Measurements from ENCODE around the gene GNPDA1. TPM values are rescaled to one million over a fixed set of nuclear protein-coding genes. Genes with fewer than 3 reads are reported as not detected.
A peak's percentile ranks its signal among the peaks of the same experiment; 100 is the strongest.

Gene GNPDA1
- total RNA-seq, 2 experiments from 2014 or later: 55.8 to 56.6 TPM

- ChIA-PET CTCF (interaction anchor here (0.6 to 15.1 kb wide), 10 partner anchors 9 to 138 kb away, joined by 3 to 197 read pairs (median 5); no protein-coding TSS in a partner anchor), POLR2A (interaction anchor here (0.6 to 1.5 kb wide), 7 partner anchors 9 to 112 kb away, joined by 3 to 14 read pairs (median 4); partner anchors contain the start of genes DELE1 and NDFIP1)
- Mint-ChIP-seq H3K4me3 (peak overlapping the region; percentile 36), H3K4me1 (ENCODE audit: low read depth) (peaks cover 45% of the 10 kb centered on the region), H3K36me3 (peaks cover 72% of the 10 kb centered on the region), H3K27ac (peak overlapping the region; percentile 96), H3K9me3 (no peaks in the 10 kb centered on the region), H3K27me3 (no peaks in the 10 kb centered on the region)
- peak; percentile 58 for DNase-seq
- intact Hi-C loops (cut with micrococcal nuclease): loop anchor here (1.0 to 10.0 kb wide), 4 partner anchors 9 to 608 kb away; partner anchors contain the start of gene NDFIP1
These were observed 6.2 kb downstream of the GNPDA1 start for GRCh38 chr5:142006363-142007236.

GRCh38 chr5:142003266-142003800, 9.5 kb downstream of the GNPDA1 start:
- Mint-ChIP-seq H3K9me3 (no peaks in the 10 kb centered on the region), H3K27me3 (no peaks in the 10 kb centered on the region), H3K27ac (no peak overlapping the region), H3K36me3 (peaks cover 66% of the 10 kb centered on the region), H3K4me3 (no peak overlapping the region), H3K4me1 (ENCODE audit: low read depth) (peaks cover 43% of the 10 kb centered on the region)
- ChIA-PET CTCF (interaction anchor here (1.0 to 1.6 kb wide), 4 partner anchors 10 to 142 kb away, joined by 3 to 7 read pairs (median 4); no protein-coding TSS in a partner anchor), POLR2A (no interaction called here)
- intact Hi-C loops (cut with micrococcal nuclease): loop anchor here (10.0 kb wide), 1 partner anchor 611 kb away; no protein-coding TSS in a partner anchor
- DNase-seq: no peak

DNA sequence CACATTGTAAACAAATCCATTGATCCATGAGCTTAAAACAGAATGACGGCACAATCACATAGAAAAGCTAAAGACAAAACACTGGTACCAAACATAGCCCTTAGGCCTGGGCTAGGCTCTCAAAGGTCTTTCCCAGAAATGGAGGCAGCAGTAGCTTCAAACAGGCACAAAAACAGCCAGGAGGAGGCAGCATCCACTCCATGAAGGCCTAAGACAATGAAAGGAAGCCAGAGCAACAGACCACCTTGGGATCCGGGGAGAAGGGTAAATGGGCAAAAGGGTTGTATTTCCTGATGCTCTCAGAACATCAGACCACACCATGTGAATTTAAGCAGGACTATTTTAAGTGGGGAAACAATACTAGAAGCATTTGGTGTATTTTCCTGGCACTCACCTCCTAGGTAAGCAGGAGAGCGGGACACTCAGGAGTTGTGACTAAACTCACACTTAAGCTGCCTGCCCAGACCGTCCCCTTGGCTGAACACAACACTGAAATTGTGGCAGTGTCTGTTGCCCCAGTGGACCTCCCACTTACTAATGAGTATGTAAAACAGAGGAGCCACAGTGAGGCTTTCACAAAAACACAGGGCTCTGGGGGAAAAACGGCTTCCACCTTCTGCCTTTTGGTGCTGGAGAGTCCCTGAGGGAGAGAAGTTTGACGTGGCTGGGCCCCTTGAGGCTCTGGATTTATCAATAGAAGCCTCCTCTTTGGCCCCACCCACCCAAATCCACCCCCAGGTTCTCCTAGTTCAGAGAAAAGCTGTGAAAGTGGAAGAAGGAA, 11.9 kb downstream of the GNPDA1 start:
- Mint-ChIP-seq H3K4me3 (no peak overlapping the region), H3K9me3 (no peaks in the 10 kb centered on the region), H3K4me1 (ENCODE audit: low read depth) (peaks cover 21% of the 10 kb centered on the region), H3K27ac (peak overlapping the region; percentile 84), H3K36me3 (peaks cover 44% of the 10 kb centered on the region), H3K27me3 (no peaks in the 10 kb centered on the region)
- POLR2A ChIA-PET: interaction anchor here (0.9 to 1.3 kb wide), 2 partner anchors 32 to 364 kb away, joined by 3 read pairs; partner anchors contain the start of genes HDAC3 and RELL2
- intact Hi-C loops (cut with micrococcal nuclease): loop anchor here (2.0 to 10.0 kb wide), 2 partner anchors 14 to 614 kb away; no protein-coding TSS in a partner anchor
- CTCF ChIA-PET: interaction anchor here (0.7 to 2.9 kb wide), 10 partner anchors 10 to 432 kb away, joined by 3 to 29 read pairs (median 4); partner anchors contain the start of gene NDFIP1
- peak; percentile 43 for DNase-seq

DNA sequence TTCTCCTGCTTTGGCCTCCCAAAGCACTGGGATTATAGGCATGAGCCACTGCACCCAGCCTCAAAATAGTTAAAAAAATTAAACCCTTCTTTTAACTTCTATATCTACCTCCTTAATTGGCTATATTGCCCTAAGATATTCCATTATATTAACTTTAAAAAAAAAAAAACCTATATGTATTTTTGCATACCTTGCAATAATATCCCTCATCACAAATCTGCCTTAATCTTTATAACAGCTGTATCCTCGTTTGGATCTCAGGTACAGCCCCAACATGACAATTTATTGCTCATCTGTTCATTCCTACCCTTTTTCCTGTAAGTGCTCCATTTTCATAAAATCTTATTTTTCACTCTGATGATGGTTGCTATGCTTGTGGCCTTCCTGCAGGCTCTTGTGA, 12.7 kb downstream of the GNPDA1 start:
- Mint-ChIP-seq H3K9me3 (no peaks in the 10 kb centered on the region), H3K4me1 (ENCODE audit: low read depth) (peaks cover 14% of the 10 kb centered on the region), H3K36me3 (peaks cover 37% of the 10 kb centered on the region), H3K27ac (peak overlapping the region; percentile 84), H3K27me3 (no peaks in the 10 kb centered on the region), H3K4me3 (no peak overlapping the region)
- POLR2A ChIA-PET: interaction anchor here (1.3 kb wide), 1 partner anchor 31 kb away, joined by 3 read pairs; no protein-coding TSS in a partner anchor
- no peak for DNase-seq
- CTCF ChIA-PET: interaction anchor here (0.7 to 2.9 kb wide), 9 partner anchors 9 to 308 kb away, joined by 3 to 29 read pairs (median 5); partner anchors contain the start of gene NDFIP1
- intact Hi-C loops (cut with micrococcal nuclease): loop anchor here (2.0 to 10.0 kb wide), 2 partner anchors 15 to 615 kb away; no protein-coding TSS in a partner anchor

- H3K27me3 Mint-ChIP-seq: no peaks in the 10 kb centered on the region
- no peak overlapping the region for H3K27ac Mint-ChIP-seq
- peaks cover 32% of the 10 kb centered on the region for H3K36me3 Mint-ChIP-seq
- POLR2A ChIA-PET: no interaction called here
- H3K4me3 Mint-ChIP-seq: no peak overlapping the region
- no peak for DNase-seq
- CTCF ChIA-PET: interaction anchor here (0.6 to 10.8 kb wide), 2 partner anchors 15 to 148 kb away, joined by 4 to 178 read pairs; no protein-coding TSS in a partner anchor
- intact Hi-C loops (cut with micrococcal nuclease): no loop called here
- peaks cover 10% of the 10 kb centered on the region for H3K4me1 Mint-ChIP-seq (ENCODE audit: low read depth)
- H3K9me3 Mint-ChIP-seq: no peaks in the 10 kb centered on the region
These were observed 15.4 kb downstream of the GNPDA1 start for GRCh38 chr5:141997358-141997960.

DNA sequence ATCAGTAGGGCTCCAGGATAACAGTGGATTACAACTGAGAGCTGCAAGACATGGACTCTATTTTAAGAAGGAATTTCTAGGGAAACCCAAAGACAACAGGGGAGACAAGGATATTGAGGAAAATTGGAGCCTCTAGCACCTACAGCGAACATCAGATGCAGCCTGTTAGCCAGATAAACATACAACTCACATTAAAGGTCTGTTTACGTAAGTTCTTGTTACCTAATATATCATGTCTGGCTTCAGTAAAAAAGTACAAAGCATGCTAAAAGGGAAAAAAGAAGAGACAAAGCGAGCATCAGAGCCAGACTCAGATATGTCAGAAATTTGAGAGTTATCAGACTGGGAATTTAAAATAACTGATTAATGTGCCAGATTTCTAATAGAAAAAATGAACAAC, 17.2 kb downstream of the GNPDA1 start:
- Mint-ChIP-seq H3K27me3 (no peaks in the 10 kb centered on the region), H3K36me3 (peaks cover 24% of the 10 kb centered on the region), H3K4me3 (no peak overlapping the region), H3K27ac (no peak overlapping the region), H3K4me1 (ENCODE audit: low read depth) (peaks cover 4% of the 10 kb centered on the region), H3K9me3 (no peaks in the 10 kb centered on the region)
- ChIA-PET POLR2A (no interaction called here), CTCF (interaction anchor here (1.2 to 10.8 kb wide), 2 partner anchors 19 to 150 kb away, joined by 3 to 178 read pairs; no protein-coding TSS in a partner anchor)
- DNase-seq: no peak
- intact Hi-C loops (cut with micrococcal nuclease): no loop called here

DNA sequence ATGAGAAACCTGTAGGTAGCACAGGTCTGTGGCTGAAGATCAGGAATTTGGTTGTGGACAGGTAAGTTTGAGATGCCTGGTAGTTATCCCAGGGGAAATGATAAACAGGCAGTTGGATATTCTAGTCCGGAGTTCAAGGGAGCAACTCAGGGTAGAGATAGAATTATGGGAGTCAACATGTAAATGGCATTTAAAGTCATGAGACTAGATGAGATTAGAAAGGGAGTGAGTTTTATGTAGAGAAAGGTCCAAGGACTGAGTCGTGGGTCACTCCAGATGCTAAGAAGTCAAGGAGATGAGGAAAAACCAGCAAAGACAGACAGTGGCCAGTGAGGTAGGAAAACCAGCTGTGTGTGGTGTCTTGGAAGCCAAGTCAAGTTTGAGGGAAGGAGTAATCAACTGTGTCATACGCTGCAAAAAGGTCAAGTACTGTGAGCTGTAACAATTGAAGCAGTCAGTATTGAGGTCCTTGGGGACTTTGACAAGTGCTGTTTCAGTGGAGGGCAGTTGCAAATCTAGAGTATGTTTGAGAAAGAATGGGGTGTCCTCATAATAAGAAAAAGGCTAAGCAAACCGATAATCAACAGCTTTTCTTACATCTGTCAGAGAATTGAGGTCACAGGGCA, 18.2 kb downstream of the GNPDA1 start:
- intact Hi-C loops (cut with micrococcal nuclease): loop anchor here (5.0 kb wide), 1 partner anchor 553 kb away; no protein-coding TSS in a partner anchor
- ChIA-PET CTCF (interaction anchor here (0.8 to 10.8 kb wide), 3 partner anchors 17 to 151 kb away, joined by 3 to 178 read pairs (median 4); no protein-coding TSS in a partner anchor), POLR2A (no interaction called here)
- Mint-ChIP-seq H3K27ac (no peak overlapping the region), H3K27me3 (no peaks in the 10 kb centered on the region), H3K4me1 (ENCODE audit: low read depth) (no peaks in the 10 kb centered on the region), H3K4me3 (no peak overlapping the region), H3K9me3 (no peaks in the 10 kb centered on the region), H3K36me3 (peaks cover 19% of the 10 kb centered on the region)
- DNase-seq: no peak

- peak; percentile 84 for DNase-seq
These were observed 20.4 kb downstream of the GNPDA1 start for GRCh38 chr5:141992349-141992963.

DNA sequence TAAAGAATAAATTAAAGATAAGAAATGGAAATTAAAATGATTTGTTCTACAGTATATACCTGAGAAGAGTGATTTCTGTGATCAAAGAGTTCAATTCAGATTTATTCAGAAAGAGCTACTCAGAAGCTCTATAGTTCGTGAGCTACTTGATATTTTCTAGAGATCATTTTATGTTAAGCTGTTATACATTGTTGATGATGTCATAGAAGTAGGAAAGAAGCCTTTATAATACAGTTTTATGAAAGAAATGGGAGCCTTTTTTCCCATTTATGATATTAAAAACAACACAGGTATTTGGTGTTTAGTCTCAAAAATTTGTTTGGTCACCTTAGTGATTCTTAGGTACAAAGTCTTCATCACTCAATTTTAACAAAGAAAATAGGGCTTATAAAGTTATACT, 23.1 kb downstream of the GNPDA1 start:
- intact Hi-C loops (cut with micrococcal nuclease): loop anchor here (5.0 kb wide), 1 partner anchor 558 kb away; no protein-coding TSS in a partner anchor
- peaks cover 33% of the 10 kb centered on the region for H3K36me3 Mint-ChIP-seq
- no peak overlapping the region for H3K4me3 Mint-ChIP-seq
- H3K27ac Mint-ChIP-seq: no peak overlapping the region
- H3K9me3 Mint-ChIP-seq: no peaks in the 10 kb centered on the region
- ChIA-PET POLR2A (interaction anchor here (0.6 to 0.7 kb wide), 2 partner anchors 120 to 306 kb away, joined by 3 to 4 read pairs; no protein-coding TSS in a partner anchor), CTCF (interaction anchor here (0.6 to 10.8 kb wide), 14 partner anchors 12 to 465 kb away, joined by 3 to 178 read pairs (median 8); partner anchors contain the start of genes GNPDA1 and RNF14)
- no peak for DNase-seq
- no peaks in the 10 kb centered on the region for H3K27me3 Mint-ChIP-seq
- H3K4me1 Mint-ChIP-seq (ENCODE audit: low read depth): no peaks in the 10 kb centered on the region

More at GRCh38 chr5:141992349-141992963, 20.4 kb downstream of the GNPDA1 start:
- no peaks in the 10 kb centered on the region for H3K4me1 Mint-ChIP-seq (ENCODE audit: low read depth)
- no peaks in the 10 kb centered on the region for H3K9me3 Mint-ChIP-seq
- H3K27ac Mint-ChIP-seq: no peak overlapping the region
- CTCF ChIA-PET: interaction anchor here (0.6 to 10.8 kb wide), 15 partner anchors 11 to 301 kb away, joined by 3 to 178 read pairs (median 8); partner anchors contain the start of genes GNPDA1 and RNF14
- H3K36me3 Mint-ChIP-seq: peaks cover 25% of the 10 kb centered on the region
- POLR2A ChIA-PET: no interaction called here
- H3K27me3 Mint-ChIP-seq: no peaks in the 10 kb centered on the region
- intact Hi-C loops (cut with micrococcal nuclease): loop anchor here (1.0 to 5.0 kb wide), 3 partner anchors 23 to 555 kb away; no protein-coding TSS in a partner anchor
- H3K4me3 Mint-ChIP-seq: no peak overlapping the region

DNA sequence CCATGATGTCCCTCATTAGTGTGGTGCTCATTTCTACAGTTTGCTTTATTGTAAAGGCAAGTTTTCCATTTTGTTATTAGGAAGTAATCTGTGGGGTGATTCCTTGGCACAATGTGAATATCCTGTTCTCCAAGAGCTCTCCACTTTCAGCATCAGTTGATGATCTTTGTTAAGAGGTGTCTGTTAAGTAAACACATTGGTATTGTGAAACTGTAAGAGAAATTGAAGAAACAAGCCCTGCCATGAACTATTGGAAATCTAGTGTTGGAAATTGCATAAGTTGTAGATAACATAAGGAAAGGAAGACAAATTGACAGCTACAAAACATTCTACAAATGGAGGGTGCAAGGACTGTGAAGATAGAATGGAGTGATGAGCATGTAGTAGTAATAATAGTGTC, 26.8 kb downstream of the GNPDA1 start:
- Mint-ChIP-seq H3K4me3 (no peak overlapping the region), H3K36me3 (peaks cover 29% of the 10 kb centered on the region), H3K4me1 (ENCODE audit: low read depth) (no peaks in the 10 kb centered on the region), H3K27me3 (no peaks in the 10 kb centered on the region), H3K9me3 (no peaks in the 10 kb centered on the region), H3K27ac (no peak overlapping the region)
- intact Hi-C loops (cut with micrococcal nuclease): no loop called here
- DNase-seq: no peak
- CTCF ChIA-PET: interaction anchor here (0.8 to 1.1 kb wide), 3 partner anchors 15 to 68 kb away, joined by 3 to 5 read pairs (median 3); no protein-coding TSS in a partner anchor
- POLR2A ChIA-PET: no interaction called here

Data from activated CD4-positive, alpha-beta memory T cell treated with anti-CD3 and anti-CD28 coated beads for 36 hours (primary cell).